ENCODE data around the gene NTNG1. TPM values are rescaled to one million over a fixed set of nuclear protein-coding genes. Genes with fewer than 3 reads are reported as not detected.

Gene NTNG1
- total RNA-seq, 1 donor from 2014 or later = 3.2 TPM

DNA sequence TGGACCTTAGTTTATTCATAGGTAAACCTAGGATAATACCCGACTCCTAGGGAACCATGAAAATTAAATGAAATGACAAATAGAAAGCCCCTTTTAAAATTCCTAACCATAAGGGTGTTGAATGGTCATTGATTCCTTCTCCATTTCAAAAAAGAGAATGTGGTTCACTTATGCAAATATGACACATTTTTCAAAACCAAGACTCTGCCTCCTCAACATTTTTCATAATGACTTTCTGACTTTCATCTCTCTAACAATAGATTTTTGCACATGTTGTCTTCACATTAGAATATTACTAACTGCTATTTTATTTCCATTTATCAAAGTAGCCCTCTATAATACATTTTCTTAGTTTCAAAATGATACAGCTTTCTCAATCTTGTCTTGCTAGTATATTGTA lies 169.1 kb downstream of the NTNG1 start:
- no peak for TF ChIP-seq CTCF (IDR thresholded peaks at IDR 0.05; ENCODE audit: unreplicated experiment)
- Mint-ChIP-seq H3K36me3 (ENCODE audit: low read depth, unreplicated experiment) (no peaks in the 10 kb centered on the region), H3K4me1 (ENCODE audit: unreplicated experiment) (no peaks in the 10 kb centered on the region), H3K4me3 (ENCODE audit: unreplicated experiment) (no peak overlapping the region), H3K9me3 (ENCODE audit: unreplicated experiment) (no peaks in the 10 kb centered on the region), H3K27ac (ENCODE audit: unreplicated experiment) (no peak overlapping the region), H3K27me3 (ENCODE audit: unreplicated experiment) (no peaks in the 10 kb centered on the region)
- no peak for DNase-seq (ENCODE audit: low spot score)

GRCh38 chr1:107315652-107316051 lies 174.8 kb downstream of the NTNG1 start:
- Mint-ChIP-seq H3K27ac (ENCODE audit: unreplicated experiment) (no peak overlapping the region), H3K4me3 (ENCODE audit: unreplicated experiment) (no peak overlapping the region), H3K4me1 (ENCODE audit: unreplicated experiment) (no peaks in the 10 kb centered on the region), H3K9me3 (ENCODE audit: unreplicated experiment) (no peaks in the 10 kb centered on the region), H3K27me3 (ENCODE audit: unreplicated experiment) (peaks cover 2% of the 10 kb centered on the region), H3K36me3 (ENCODE audit: low read depth, unreplicated experiment) (no peaks in the 10 kb centered on the region)
- TF ChIP-seq CTCF (IDR thresholded peaks at IDR 0.05; ENCODE audit: unreplicated experiment) = no peak
- DNase-seq (ENCODE audit: low spot score) = no peak

GRCh38 chr1:107318932-107319331 lies 178.1 kb downstream of the NTNG1 start:
- peaks cover 2% of the 10 kb centered on the region for H3K27me3 Mint-ChIP-seq (ENCODE audit: unreplicated experiment)
- peak; percentile 3 for DNase-seq (ENCODE audit: low spot score)
- peaks cover 4% of the 10 kb centered on the region for H3K4me1 Mint-ChIP-seq (ENCODE audit: unreplicated experiment)
- H3K4me3 Mint-ChIP-seq (ENCODE audit: unreplicated experiment) = no peak overlapping the region
- no peak for TF ChIP-seq CTCF (IDR thresholded peaks at IDR 0.05; ENCODE audit: unreplicated experiment)
- no peak overlapping the region for H3K27ac Mint-ChIP-seq (ENCODE audit: unreplicated experiment)
- no peaks in the 10 kb centered on the region for H3K36me3 Mint-ChIP-seq (ENCODE audit: low read depth, unreplicated experiment)
- no peaks in the 10 kb centered on the region for H3K9me3 Mint-ChIP-seq (ENCODE audit: unreplicated experiment)

DNA sequence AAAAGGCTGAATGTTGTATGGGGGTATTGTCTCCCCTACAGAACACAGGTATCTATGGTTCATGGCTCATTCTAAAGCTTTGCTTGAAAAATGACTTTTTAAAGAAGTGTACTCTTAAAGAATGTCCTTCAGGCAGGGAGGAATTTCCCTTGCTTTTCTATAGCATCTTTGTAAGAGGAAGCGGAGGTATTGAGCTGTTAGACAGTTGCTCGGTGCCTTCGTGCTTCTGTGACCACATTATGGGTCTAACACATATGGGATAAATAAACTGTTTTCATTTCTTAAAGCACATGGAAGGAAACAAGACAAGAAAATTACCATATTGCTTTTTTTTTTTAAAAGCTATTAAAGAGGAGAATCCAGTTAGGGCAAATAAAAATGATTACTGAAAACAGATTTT lies 182.9 kb downstream of the NTNG1 start:
- Mint-ChIP-seq H3K9me3 (ENCODE audit: unreplicated experiment) (no peaks in the 10 kb centered on the region), H3K4me3 (ENCODE audit: unreplicated experiment) (no peak overlapping the region), H3K36me3 (ENCODE audit: low read depth, unreplicated experiment) (no peaks in the 10 kb centered on the region), H3K27me3 (ENCODE audit: unreplicated experiment) (peaks cover 1% of the 10 kb centered on the region), H3K4me1 (ENCODE audit: unreplicated experiment) (peaks cover 4% of the 10 kb centered on the region), H3K27ac (ENCODE audit: unreplicated experiment) (no peak overlapping the region)
- DNase-seq (ENCODE audit: low spot score) = no peak
- no peak for TF ChIP-seq CTCF (IDR thresholded peaks at IDR 0.05; ENCODE audit: unreplicated experiment)

- no peak for TF ChIP-seq CTCF (IDR thresholded peaks at IDR 0.05; ENCODE audit: unreplicated experiment)
- Mint-ChIP-seq H3K4me3 (ENCODE audit: unreplicated experiment) (no peak overlapping the region), H3K4me1 (ENCODE audit: unreplicated experiment) (no peaks in the 10 kb centered on the region), H3K36me3 (ENCODE audit: low read depth, unreplicated experiment) (no peaks in the 10 kb centered on the region), H3K9me3 (ENCODE audit: unreplicated experiment) (no peaks in the 10 kb centered on the region), H3K27me3 (ENCODE audit: unreplicated experiment) (peaks cover 1% of the 10 kb centered on the region), H3K27ac (ENCODE audit: unreplicated experiment) (no peak overlapping the region)
- no peak for DNase-seq (ENCODE audit: low spot score)
These were observed 186.1 kb downstream of the NTNG1 start for GRCh38 chr1:107326824-107327445.
